Glomerular visceral epithelial cell (primary cell): Measurements from ENCODE around the gene SGTA.
"Not testable (repeated sequence)": the region's sequence is repeated elsewhere in the genome, so short reads cannot be mapped to it uniquely, and the experiment has no call there.

Experiments used
- DNase-seq: peaks from one replicate; pipeline ENCODE4 v3.0.0-alpha.2; 2016; ENCODE audit errors: extremely low spot score

The SGTA gene

DNA sequence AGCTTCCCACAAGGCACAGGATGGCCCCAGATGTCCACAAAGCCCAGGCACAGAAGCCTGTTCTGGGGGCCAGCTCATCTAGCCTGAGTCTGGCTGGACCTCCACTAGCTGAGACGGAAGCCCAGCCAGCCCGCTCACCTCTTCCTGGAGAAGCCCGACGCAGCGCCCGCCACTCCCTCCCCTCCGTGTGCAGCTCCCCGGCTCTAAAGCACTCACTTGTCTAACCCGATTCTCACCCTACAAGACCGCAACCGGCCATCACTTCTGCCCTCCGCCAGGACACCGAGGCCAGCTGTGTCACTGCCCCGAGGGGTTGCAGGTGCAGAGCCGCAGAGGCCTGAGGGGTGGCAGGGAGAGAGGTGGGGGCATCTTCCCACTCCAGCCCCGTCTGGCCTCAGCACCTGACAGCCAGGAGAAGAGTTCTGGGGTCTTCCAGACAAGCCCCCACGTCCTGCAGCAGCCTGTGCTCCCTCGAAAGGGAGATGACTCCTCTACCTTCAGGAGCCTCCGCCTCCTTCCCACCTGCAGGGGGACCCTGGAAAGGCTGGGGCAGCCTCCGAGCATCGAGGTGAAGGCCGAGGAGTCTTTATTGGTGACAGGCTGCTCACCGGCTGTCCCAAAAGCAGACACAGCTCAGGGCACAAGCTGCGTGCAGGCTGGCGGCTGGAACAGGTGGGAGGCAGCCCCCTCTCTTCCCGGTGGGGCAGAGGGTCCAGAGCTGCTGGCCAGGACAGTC lies 56.0 kb downstream of the SGTA start:
- DNase-seq = no peak

GRCh38 chr19:2726160-2726855 lies 56.8 kb downstream of the SGTA start:
- DNase-seq = no peak

- DNase-seq = no peak
These were observed 58.9 kb downstream of the SGTA start for GRCh38 chr19:2724148-2724557.

DNA sequence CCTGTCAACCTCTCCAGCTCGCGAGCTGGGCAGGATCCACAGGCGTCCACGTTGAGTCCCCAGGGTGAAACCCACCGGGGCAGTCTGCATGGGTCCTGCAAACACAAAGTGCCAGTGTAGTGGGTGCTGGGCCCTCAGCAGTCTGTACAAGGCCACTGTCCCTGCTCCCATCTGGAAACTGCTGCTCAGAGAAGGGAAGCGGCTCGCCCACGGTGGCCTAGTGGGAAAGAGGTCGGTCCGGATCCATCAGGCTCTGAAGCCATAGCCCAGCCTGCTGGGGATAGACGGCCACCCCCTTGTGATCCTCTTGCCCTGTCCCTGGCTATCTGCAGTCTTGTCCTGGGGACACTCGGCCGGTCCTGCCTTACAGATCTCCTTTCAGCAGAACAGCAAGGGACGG lies 59.3 kb downstream of the SGTA start:
- DNase-seq = no peak

- DNase-seq = no peak
These were observed 59.7 kb downstream of the SGTA start for GRCh38 chr19:2723345-2723715.

DNA sequence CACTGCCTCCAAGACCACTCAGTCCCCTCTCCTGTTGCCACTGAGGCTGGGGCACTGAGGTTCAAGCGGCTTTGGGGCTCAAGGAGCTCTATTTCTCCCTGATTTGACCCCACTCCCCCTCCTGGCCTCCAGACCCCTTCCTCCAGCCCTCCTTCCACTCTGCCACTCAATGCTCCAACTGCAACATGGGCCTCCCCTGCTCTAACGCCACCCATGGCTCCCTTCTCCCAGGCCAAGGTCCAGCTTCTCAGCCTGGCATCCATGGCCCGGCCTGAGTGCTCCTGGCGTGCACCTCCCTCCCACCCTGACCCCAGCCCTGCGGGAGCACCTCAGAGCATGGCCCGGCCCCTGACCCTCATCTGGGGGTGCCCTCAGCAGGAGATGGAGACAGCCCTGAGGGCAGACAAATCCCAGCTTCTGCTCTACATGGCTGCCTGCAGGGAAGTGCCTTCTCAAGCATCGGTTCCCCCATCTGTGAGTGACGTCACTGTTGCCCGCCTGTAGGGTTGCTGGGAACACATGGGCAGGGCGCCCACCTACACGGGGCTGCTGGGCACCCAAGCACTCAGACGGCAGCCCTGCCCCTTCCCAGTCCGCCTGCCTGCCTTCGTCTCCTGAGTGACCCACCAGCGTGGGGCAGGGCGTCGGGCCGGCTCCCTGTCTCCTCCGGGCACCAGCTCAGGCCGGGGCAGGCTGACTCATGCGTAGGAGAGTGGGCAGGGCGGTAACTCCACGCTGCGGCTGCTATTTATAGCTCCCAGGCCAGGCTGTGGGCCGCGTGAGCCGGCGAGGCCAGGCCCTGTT lies 60.3 kb downstream of the SGTA start:
- DNase-seq = peak; percentile 79

DNA sequence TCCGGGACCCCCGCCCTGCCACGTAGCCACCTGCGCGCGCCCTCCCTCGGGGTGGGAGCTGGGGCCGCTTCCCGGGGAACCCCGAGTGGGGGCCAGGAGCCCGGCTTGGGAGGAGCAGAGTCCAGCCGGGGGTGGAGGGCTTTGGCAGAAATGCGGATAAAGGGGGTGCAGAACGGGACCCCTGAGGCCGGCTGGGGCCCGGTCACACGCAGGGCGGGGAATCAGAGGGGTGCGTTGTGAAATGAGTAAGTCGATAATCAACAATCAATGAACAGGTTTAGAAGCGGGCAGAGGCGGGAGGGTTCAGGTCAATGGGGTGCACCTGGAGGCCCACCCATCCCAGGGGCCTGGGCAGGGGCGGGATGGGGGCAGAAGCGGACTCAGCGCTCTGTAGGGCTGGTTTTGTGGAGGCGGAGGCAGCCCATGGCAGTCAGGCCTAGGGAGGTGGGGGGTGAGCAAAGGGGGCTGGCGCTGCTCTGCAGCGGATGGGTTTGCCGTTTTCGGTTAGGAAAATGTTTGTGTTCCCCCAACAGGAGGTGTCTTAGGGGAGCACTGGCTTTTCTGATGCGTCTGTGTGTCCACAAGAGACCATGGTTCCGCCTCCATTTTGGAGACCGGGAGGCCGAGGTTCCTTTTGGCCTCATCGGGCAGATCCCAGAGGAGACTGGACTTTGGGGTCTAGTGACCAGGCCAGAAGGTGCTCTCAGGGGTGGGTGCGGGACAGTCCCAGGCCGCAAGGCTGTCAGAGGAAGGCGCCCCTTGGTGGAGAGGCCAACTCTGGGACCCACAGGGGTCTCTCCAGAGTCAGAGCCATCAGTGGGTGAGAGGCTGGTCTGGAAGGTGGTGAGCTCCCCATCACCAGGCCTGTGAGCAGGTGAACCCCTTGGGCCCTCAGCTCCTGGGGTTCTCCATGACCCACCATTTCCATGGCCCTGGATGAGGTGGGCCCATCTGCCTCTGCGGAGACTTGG lies 61.2 kb downstream of the SGTA start:
- no peak for DNase-seq

GRCh38 chr19:2720777-2721569 lies 62.1 kb downstream of the SGTA start, which contains the start of gene DIRAS1:
Gene DIRAS1, minus strand, starts transcription at chr19:2721372. Its CDS starts 3,566 bp downstream, at chr19:2717806.
- DNase-seq = no peak

DNA sequence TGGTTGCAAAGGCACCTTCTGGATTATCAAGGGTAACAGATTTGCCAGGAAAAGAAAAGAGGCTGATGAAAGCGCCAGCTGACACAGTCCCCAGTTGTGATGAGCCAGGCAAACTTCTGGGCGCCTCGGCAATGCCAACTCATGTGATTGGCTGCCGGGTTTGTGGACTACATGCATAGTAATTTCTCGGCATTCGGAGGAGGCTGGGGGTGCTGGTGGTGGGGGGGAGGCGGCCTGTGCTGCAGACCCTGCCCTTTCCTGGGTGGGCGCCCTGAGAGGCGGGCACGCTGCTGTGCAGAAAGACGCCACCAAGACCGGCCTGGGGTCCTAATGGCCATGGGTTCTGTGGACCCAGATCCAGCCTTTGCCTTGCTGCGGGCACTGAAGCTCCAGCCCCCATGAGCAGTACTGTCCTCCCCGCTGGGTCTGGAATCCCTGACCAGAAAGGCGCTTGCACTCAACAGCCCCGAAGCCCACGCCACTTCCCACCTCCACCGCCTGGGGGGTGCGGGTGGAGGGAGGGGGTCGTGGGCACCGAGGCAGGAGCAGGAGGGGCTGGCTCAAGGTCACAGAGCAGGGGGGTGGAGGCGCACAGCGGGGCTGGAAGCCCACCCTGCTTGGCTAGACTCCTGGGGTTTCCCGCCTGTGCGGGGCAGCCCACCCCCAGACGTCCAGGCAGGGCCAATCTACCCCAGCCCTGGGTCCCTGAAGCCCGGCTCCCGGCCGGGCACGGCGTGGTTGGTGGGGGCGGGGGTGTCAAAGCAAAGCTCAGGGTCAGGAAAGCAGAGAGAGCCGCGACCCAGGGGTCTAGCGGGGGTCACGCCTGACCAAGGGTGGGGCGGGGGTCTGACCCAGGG lies 62.9 kb downstream of the SGTA start:
- DNase-seq = no peak

- DNase-seq = no peak
These were observed 63.8 kb downstream of the SGTA start for GRCh38 chr19:2719232-2719735.

DNA sequence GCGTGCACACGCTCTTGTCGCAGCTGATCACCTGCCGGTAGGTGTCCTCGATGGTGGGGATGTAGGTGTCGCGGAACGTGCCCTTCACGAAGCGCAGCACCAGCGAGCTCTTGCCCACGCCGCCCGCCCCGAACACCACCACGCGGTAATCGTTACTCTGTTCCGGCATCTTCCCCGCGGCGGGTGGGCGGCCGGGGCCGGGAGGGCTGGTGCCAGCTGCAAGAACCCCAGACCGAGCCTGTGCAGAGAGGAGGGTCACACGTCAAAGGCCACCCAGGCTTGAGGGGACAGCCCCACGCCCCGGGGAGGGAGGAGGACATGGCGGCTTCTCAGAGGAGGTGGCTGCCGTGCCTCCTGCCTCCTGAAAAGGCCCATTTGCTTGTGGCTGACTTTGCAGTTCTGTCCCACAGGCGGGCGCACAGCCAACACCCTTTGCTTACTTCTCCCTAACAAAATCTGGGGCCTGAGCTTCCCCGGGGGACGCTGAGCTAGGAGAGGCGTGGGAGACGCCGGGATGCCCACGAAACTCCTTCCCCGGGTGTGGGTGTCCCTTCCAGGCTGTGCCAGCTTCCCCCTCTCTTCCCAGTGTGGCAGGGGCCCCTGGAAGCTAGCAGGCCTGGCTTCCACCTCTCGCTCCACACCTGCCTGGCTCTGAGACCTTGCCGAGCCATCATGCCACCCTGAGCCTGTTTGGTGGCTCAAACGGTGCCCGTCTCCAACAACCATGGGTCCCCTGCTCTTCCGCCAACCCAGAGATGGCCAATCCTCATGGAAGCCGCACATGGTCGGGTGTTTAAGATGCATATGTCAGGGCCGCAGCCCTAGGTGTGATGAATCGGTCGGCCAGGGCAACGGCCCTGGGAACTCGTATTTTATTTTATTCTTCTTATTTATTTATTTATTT lies 65.2 kb downstream of the SGTA start:
- DNase-seq = no peak

DNA sequence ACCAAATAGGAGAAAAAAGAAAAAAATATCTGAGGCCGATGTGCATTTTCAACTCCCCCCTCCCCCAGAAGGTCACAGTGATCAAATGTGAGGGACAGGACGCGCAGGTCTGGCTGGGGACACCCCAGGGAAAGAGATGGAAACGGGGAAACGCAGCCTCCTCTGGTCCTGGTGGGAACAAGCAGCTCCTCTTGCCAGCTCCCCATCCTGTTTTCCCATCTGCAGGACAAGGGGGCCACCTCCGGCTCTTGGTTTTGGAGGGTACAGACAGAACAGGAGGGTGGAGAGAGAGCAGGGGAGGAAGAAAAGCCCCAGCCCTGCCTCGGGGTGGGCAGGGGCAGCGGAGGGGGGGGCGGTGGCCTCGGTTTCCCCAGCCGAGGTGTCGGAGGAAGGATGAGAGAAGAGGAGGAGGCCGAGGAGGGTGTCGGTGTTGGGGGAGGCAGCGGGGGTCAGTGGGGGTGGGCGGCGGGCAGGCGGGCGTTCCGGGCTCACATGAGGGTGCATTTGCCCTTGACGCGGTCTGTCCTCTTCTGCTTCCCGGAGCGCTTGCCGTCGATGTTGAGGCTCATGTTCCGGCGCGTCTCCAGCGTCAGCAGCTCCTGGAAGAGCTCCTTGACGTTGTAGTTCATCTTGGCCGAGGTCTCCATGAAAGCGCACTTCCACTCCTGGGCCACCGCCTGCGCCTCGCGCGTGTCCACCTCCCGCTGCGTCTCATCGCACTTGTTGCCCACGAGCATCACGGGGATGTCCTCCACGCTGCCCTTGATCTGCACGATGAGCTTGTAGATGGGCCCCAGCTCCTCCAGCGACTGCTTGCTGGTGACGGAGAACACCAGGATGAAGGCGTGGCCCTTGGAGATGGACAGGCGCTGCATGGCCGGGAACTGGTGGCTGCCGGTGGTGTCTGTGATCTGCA lies 66.1 kb downstream of the SGTA start:
- DNase-seq = no peak

DNA sequence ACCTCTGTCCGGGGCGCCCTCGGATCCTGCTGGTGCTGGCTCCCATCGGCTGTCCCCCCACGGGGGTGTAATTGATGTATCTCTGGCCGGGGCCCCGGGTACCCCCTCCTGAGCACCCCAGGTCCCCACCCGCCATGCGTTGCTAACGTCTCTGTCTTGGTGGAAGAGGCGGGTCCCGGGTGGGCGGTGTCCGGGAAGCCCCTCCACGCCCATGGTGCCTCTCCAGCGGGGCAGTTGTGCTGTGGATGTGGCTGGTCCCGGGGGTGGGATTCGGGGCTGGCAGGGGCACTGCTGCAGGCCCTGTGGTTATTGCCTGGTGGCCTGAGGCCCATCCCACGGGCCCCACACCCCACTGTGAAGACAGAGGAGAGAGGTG lies 66.8 kb downstream of the SGTA start:
- no peak for DNase-seq

DNA sequence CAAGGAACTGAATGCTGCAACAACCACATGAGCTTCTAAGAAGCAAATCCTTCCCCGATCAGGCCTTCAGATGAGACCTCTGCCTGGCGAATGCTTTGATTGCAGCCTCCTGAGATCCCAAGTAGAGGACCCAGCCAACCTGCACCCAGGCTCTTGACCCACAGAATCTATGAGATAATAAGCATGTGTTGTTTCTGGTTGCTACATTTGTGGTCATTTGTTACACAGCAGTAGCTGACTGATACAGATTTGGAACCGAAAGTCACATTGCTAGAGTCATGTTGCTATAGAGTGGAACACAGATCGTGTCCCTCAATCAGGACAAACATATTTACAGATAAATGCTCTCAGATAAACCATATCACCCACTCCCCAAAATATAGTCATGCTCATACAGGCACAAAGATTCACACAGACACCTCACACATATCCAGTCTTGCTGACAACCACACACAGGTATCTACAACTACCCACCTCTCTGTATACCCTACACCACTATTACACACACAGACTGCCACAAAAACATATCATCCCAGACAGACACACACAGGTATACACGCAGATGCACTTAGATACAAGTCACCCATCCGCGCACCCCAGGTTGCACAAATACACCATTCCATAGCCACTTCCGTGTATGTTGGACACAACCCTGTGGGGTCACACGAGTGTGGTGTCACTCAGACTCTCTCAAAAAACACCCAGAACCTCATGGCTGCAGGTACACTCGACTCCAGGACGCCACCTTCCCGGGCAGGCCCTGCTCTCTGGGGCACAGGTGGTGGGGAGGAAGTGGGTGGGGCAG lies 67.4 kb downstream of the SGTA start:
- DNase-seq = no peak

- no peak for DNase-seq
These were observed 68.4 kb downstream of the SGTA start for GRCh38 chr19:2714531-2715269.

DNA sequence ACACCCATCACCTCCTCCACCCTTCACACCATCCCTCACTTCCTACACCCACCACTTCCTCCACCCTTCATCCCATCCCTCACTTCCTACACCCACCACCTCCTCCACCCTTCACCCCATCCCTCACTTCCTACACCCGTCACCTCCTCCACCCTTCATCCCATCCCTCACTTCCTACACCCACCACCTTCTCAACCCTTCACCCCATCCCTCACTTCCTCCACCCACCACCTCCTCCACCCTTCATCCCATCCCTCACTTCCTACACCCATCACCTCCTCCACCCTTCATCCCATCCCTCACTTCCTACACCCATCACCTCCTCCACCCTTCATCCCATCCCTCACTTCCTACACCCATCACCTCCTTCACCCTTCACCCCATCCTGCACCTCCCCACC lies 69.0 kb downstream of the SGTA start:
- DNase-seq = not testable (repeated sequence)
